ENCODE measurements around the gene DLG2.

Gene DLG2

GRCh38 chr11:83840326-83840725 lies 1786.8 kb downstream of the DLG2 start:
- no peak for DNase-seq (ENCODE audit: low read depth)

GRCh38 chr11:83836883-83837654 lies 1790.1 kb downstream of the DLG2 start:
- DNase-seq (ENCODE audit: low read depth) = no peak

GRCh38 chr11:83836065-83836464 lies 1791.1 kb downstream of the DLG2 start:
- no peak for DNase-seq (ENCODE audit: low read depth)

GRCh38 chr11:83835423-83835822 lies 1791.7 kb downstream of the DLG2 start:
- no peak for DNase-seq (ENCODE audit: low read depth)

- no peak for DNase-seq (ENCODE audit: low read depth)
Observed at GRCh38 chr11:83831929-83832328, 1795.2 kb downstream of the DLG2 start.

- DNase-seq (ENCODE audit: low read depth) = peak; percentile 25
Observed at GRCh38 chr11:83827940-83828554, 1799.1 kb downstream of the DLG2 start.

GRCh38 chr11:83827520-83827919 lies 1799.6 kb downstream of the DLG2 start:
- peak; percentile 64 for DNase-seq (ENCODE audit: low read depth)

- DNase-seq (ENCODE audit: low read depth) = no peak
Observed at GRCh38 chr11:83826078-83826477, 1801.1 kb downstream of the DLG2 start.

GRCh38 chr11:83823461-83824025 lies 1803.6 kb downstream of the DLG2 start:
- no peak for DNase-seq (ENCODE audit: low read depth)

GRCh38 chr11:83819931-83820549 lies 1807.1 kb downstream of the DLG2 start:
- DNase-seq (ENCODE audit: low read depth) = peak; percentile 46

GRCh38 chr11:83818349-83818748 lies 1808.8 kb downstream of the DLG2 start:
- DNase-seq (ENCODE audit: low read depth) = peak; percentile 45

- DNase-seq (ENCODE audit: low read depth) = no peak
Observed at GRCh38 chr11:83816572-83817187, 1810.5 kb downstream of the DLG2 start.

- DNase-seq (ENCODE audit: low read depth) = no peak
Observed at GRCh38 chr11:83815736-83816135, 1811.4 kb downstream of the DLG2 start.

- no peak for DNase-seq (ENCODE audit: low read depth)
Observed at GRCh38 chr11:83813296-83813695, 1813.8 kb downstream of the DLG2 start.

- DNase-seq (ENCODE audit: low read depth) = no peak
Observed at GRCh38 chr11:83809274-83809673, 1817.9 kb downstream of the DLG2 start.

- DNase-seq (ENCODE audit: low read depth) = no peak
Observed at GRCh38 chr11:83801799-83802198, 1825.3 kb downstream of the DLG2 start.

- DNase-seq (ENCODE audit: low read depth) = no peak
Observed at GRCh38 chr11:83793310-83793709, 1833.8 kb downstream of the DLG2 start.

- no peak for DNase-seq (ENCODE audit: low read depth)
Observed at GRCh38 chr11:83791557-83791956, 1835.6 kb downstream of the DLG2 start.

GRCh38 chr11:83785942-83786341 lies 1841.2 kb downstream of the DLG2 start:
- DNase-seq (ENCODE audit: low read depth) = no peak

GRCh38 chr11:83784419-83784818 lies 1842.7 kb downstream of the DLG2 start:
- DNase-seq (ENCODE audit: low read depth) = no peak

GRCh38 chr11:83782329-83782728 lies 1844.8 kb downstream of the DLG2 start:
- DNase-seq (ENCODE audit: low read depth) = no peak

GRCh38 chr11:83779876-83780275 lies 1847.3 kb downstream of the DLG2 start:
- no peak for DNase-seq (ENCODE audit: low read depth)
